OCI-LY7 (cell line): ENCODE data around the gene EPO. TPM values are rescaled to one million over a fixed set of nuclear protein-coding genes. Genes with fewer than 3 reads are reported as not detected.

Source experiments
- BruUV-seq: library from RNA; stranded (reverse); fragments of 400-500 nt; replicated peaks from 2 replicates; lab custom pipeline; 2021; lab: Mats Ljungman, UMichigan
- CTCF ChIA-PET: fragments of 300-600 bp; sonication (Branson Sonifier 250); formaldehyde crosslinking; loops from one replicate; lab custom pipeline; 2022; ENCODE audit warnings: antibody characterized with exemption; ENCODE audit not compliant: unreplicated experiment; lab: Charles Lee
- POLR2A ChIA-PET: fragments of 300-600 bp; sonication (Branson Sonifier 250); formaldehyde crosslinking; loops from one replicate; lab custom pipeline; 2022; ENCODE audit warnings: antibody characterized with exemption; lab: Charles Lee
- DNase-seq: peaks from one replicate; pipeline ENCODE4 v3.0.0-alpha.2; 2015; ENCODE audit warnings: low spot score
- H2AFZ ChIP-seq: fragments of 200-600 bp; sonication (generic), shearing (Covaris generic); 2 replicates; pipeline ENCODE4 v1.6.1; 2014; ENCODE audit warnings: mild to moderate bottlenecking, antibody characterized with exemption, low read length, moderate library complexity
- H3K27ac ChIP-seq: fragments of 200-600 bp; sonication (generic); 2 replicates; pipeline ENCODE4 v1.5.1; 2014; ENCODE audit warnings: mixed run types, low read depth, mild to moderate bottlenecking, moderate library complexity, low read length, inconsistent platforms; ENCODE audit not compliant: poor library complexity, severe bottlenecking
- H3K36me3 ChIP-seq: fragments of 200-600 bp; sonication (generic); 2 replicates; pipeline ENCODE4 v1.6.1; 2014; ENCODE audit warnings: mild to moderate bottlenecking, antibody characterized with exemption, low read length, moderate library complexity, mixed read lengths; ENCODE audit not compliant: insufficient read depth
- H3K4me1 ChIP-seq: fragments of 200-600 bp; sonication (generic); 2 replicates; pipeline ENCODE4 v1.5.1; 2014; ENCODE audit warnings: mild to moderate bottlenecking, low read length; ENCODE audit not compliant: insufficient read depth, poor library complexity, severe bottlenecking
- H3K4me2 ChIP-seq: fragments of 200-600 bp; sonication (generic); 2 replicates; pipeline ENCODE4 v1.6.1; 2014; ENCODE audit warnings: mild to moderate bottlenecking, low read length
- H3K4me3 ChIP-seq: fragments of 200-600 bp; sonication (generic); 2 replicates; pipeline ENCODE4 v1.5.1; 2014; ENCODE audit warnings: mild to moderate bottlenecking, low read depth, low read length; ENCODE audit not compliant: poor library complexity, severe bottlenecking
- H3K79me2 ChIP-seq: fragments of 200-600 bp; sonication (generic); 2 replicates; pipeline ENCODE4 v1.6.1; 2016; ENCODE audit warnings: low read depth, mild to moderate bottlenecking, low read length, moderate library complexity, mixed read lengths; ENCODE audit not compliant: insufficient read depth
- H3K9me2 ChIP-seq: fragments of 200-600 bp; sonication (generic); 2 replicates; pipeline ENCODE4 v1.6.1; 2016; ENCODE audit warnings: mild to moderate bottlenecking, low read length, mixed read lengths; ENCODE audit not compliant: insufficient read depth
- H3K9me3 ChIP-seq: fragments of 200-600 bp; sonication (generic); 2 replicates; pipeline ENCODE4 v1.6.1; 2014; ENCODE audit warnings: mild to moderate bottlenecking, mixed run types, low read length, mixed read lengths
- H4K20me1 ChIP-seq: fragments of 200-600 bp; sonication (generic); 2 replicates; pipeline ENCODE4 v1.6.1; 2014; ENCODE audit warnings: mild to moderate bottlenecking, antibody characterized with exemption, low read length, moderate library complexity, mixed read lengths; ENCODE audit not compliant: insufficient read depth
- CTCF ChIP-seq: fragments of 200-600 bp; sonication (generic); conservative IDR thresholded peaks from 2 replicates; pipeline ENCODE4 v1.5.1; 2014; ENCODE audit warnings: mild to moderate bottlenecking, antibody characterized with exemption, low read length, moderate library complexity, mixed read lengths
- EZH2phosphoT487 ChIP-seq: fragments of 200-600 bp; sonication (generic); IDR thresholded peaks from 2 replicates; pipeline ENCODE4 v1.6.1; 2018; ENCODE audit warnings: low read depth, borderline replicate concordance, mild to moderate bottlenecking, mixed run types, antibody characterized with exemption, low read length, moderate library complexity, mixed read lengths
- intact Hi-C: fragments of 100-400 bp; cut with micrococcal nuclease; formaldehyde crosslinking; loops from one replicate; pipeline ENCODE4 v1.10.0; 2022; ENCODE audit not compliant: unreplicated experiment
- total RNA-seq, 2 experiments: library from RNA; depleted of rRNA in 1 of 2; stranded (reverse); fragments of >200 nt in 1 of 2; shearing (Covaris generic) in 1 of 2; gene quantifications; 2 replicates each; pipeline ENCODE4 v1.2.3, GENCODE V29; 2014 to 2022

Gene EPO
- total RNA-seq, 2 experiments from 2014 or later, result 0.13 TPM; not detected in 1

- no TSS peak for BruUV-seq
- Histone ChIP-seq H3K4me1 (peaks cover 9% of the 10 kb centered on the region), H3K9me2 (no peaks in the 10 kb centered on the region), H2AFZ (no peak overlapping the region), H3K36me3 (peaks cover 33% of the 10 kb centered on the region), H3K79me2 (peaks cover 8% of the 10 kb centered on the region; the same call in 1 of the 2 replicates), H3K4me2 (peak overlapping the region; percentile 80), H3K9me3 (no peaks in the 10 kb centered on the region), H4K20me1 (0 out of 2 replicates have a peak, but pooled peaks cover 4% of the 10 kb centered on the region), H3K27ac (peak overlapping the region; percentile 64), H3K4me3 (peak overlapping the region; percentile 99)
- intact Hi-C loops, result loop anchor here (1.0 to 10.0 kb wide), 3 partner anchors 70 to 238 kb away; partner anchors contain the start of genes PPP1R35 and TSC22D4
- POLR2A ChIA-PET, result no interaction called here
- CTCF ChIA-PET, result interaction anchor here (0.5 kb wide), 1 partner anchor 179 kb away, joined by 5 read pairs; no protein-coding TSS in a partner anchor
- peak; percentile 63 for DNase-seq
- TF ChIP-seq CTCF (no peak), EZH2phosphoT487 (no peak)
These were observed 45.7 kb upstream of the EPO start for GRCh38 chr7:100674411-100675104.

DNA sequence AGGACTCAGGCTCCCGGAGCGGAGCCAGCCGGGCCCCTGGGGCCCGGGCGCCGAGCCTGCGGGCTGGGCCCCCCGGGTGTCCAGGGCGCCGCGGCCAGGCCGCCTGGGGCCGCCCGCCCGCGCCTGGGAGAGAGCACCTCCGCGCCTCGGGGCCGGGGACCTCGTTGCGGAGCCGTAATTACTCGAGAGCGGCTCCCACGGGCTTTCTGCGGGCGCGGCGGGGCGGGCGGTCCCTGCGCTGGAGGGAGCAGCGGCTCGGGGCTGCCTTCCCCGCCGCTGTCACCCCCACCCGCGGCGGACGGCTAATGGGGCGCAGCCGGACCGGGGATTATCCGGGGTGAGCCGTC lies 45.2 kb upstream of the EPO start:
- CTCF ChIA-PET, result interaction anchor here (0.5 kb wide), 1 partner anchor 179 kb away, joined by 5 read pairs; no protein-coding TSS in a partner anchor
- DNase-seq, result no peak
- Histone ChIP-seq H3K27ac (peak overlapping the region; percentile 64), H3K79me2 (peaks cover 8% of the 10 kb centered on the region; the same call in 1 of the 2 replicates), H3K9me3 (no peaks in the 10 kb centered on the region), H3K36me3 (peaks cover 39% of the 10 kb centered on the region), H3K4me3 (peak overlapping the region; percentile 99), H2AFZ (no peak overlapping the region), H4K20me1 (0 out of 2 replicates have a peak, but pooled peaks cover 4% of the 10 kb centered on the region), H3K4me2 (peak overlapping the region; percentile 80), H3K9me2 (no peaks in the 10 kb centered on the region), H3K4me1 (peaks cover 9% of the 10 kb centered on the region)
- POLR2A ChIA-PET, result no interaction called here
- no peak for TF ChIP-seq CTCF
- TF ChIP-seq EZH2phosphoT487, result no peak
- no TSS peak for BruUV-seq
- intact Hi-C loops, result loop anchor here (2.0 to 10.0 kb wide), 2 partner anchors 200 to 238 kb away; partner anchors contain the start of genes PPP1R35 and TSC22D4
